HG03280 (cell line): Measurements from ENCODE around the gene C12orf60.

Experiments used
- ATAC-seq: cut with Tn5 transposase; IDR thresholded peaks from one replicate; pipeline ENCODE4 v1.9.1; 2021; ENCODE audit warnings: mild to moderate bottlenecking, moderate library complexity; ENCODE audit not compliant: unreplicated experiment

C12orf60 gene

GRCh38 chr12:14776236-14776961, 27.1 kb upstream of the C12orf60 start:
- no peak for ATAC-seq

- no peak for ATAC-seq
Measured at GRCh38 chr12:14777271-14777670, 26.2 kb upstream of the C12orf60 start.

GRCh38 chr12:14779834-14780233, 23.6 kb upstream of the C12orf60 start:
- ATAC-seq: no peak

GRCh38 chr12:14780859-14781258, 22.6 kb upstream of the C12orf60 start:
- ATAC-seq: no peak

GRCh38 chr12:14781563-14781962, 21.9 kb upstream of the C12orf60 start:
- no peak for ATAC-seq

GRCh38 chr12:14782756-14783155, 20.7 kb upstream of the C12orf60 start:
- ATAC-seq: no peak

GRCh38 chr12:14784471-14784870, 19.0 kb upstream of the C12orf60 start:
- no peak for ATAC-seq

- no peak for ATAC-seq
Measured at GRCh38 chr12:14785568-14785967, 17.9 kb upstream of the C12orf60 start.

GRCh38 chr12:14795028-14795448, 8.4 kb upstream of the C12orf60 start:
- ATAC-seq: no peak

GRCh38 chr12:14802247-14802646, 1.2 kb upstream of the C12orf60 start:
- ATAC-seq: no peak

GRCh38 chr12:14802721-14803010, 804 bp upstream of the C12orf60 start:
- no peak for ATAC-seq

GRCh38 chr12:14803830-14804160, 325 bp downstream of the C12orf60 start:
- ATAC-seq: peak; percentile 8

GRCh38 chr12:14810167-14810952, 6.9 kb downstream of the C12orf60 start:
- ATAC-seq: no peak

GRCh38 chr12:14810953-14811483, 7.5 kb downstream of the C12orf60 start:
- no peak for ATAC-seq

GRCh38 chr12:14811486-14811885, 8.0 kb downstream of the C12orf60 start:
- ATAC-seq: no peak

- ATAC-seq: no peak
Measured at GRCh38 chr12:14814014-14814413, 10.5 kb downstream of the C12orf60 start, which contains the start of gene SMCO3. TSS of gene SMCO3 (minus strand) at chr12:14814182. CDS start at chr12:14806680, 7,502 bp downstream.

GRCh38 chr12:14824012-14824634, 20.7 kb downstream of the C12orf60 start:
- ATAC-seq: no peak

GRCh38 chr12:14825256-14825655, 21.8 kb downstream of the C12orf60 start:
- ATAC-seq: no peak

- no peak for ATAC-seq
Measured at GRCh38 chr12:14826491-14826890, 23.0 kb downstream of the C12orf60 start.

- ATAC-seq: no peak
Measured at GRCh38 chr12:14827043-14827442, 23.6 kb downstream of the C12orf60 start.

- peak; percentile 63 for ATAC-seq
Measured at GRCh38 chr12:14828892-14829291, 25.4 kb downstream of the C12orf60 start.

GRCh38 chr12:14833336-14833735, 29.9 kb downstream of the C12orf60 start:
- no peak for ATAC-seq
